Right ventricle myocardium superior (tissue), 1 donor: ENCODE measurements around the gene TCF7L2. TPM values are rescaled to one million over a fixed set of nuclear protein-coding genes. Genes with fewer than 3 reads are reported as not detected.

Experiments used
- ATAC-seq: fragments of 200-7000 bp; cut with Tn5 transposase; one replicate; pipeline ENCODE4 v1.9.1; 2020; ENCODE audit warnings: mild to moderate bottlenecking; ENCODE audit not compliant: poor library complexity
- DNase-seq: peaks from one replicate; pipeline ENCODE4 v3.0.0-alpha.2; 2020
- intact Hi-C: fragments of 100-400 bp; cut with DNase I; formaldehyde crosslinking; loops from one replicate; pipeline ENCODE4 v1.11.2; 2022
- total RNA-seq: library from RNA; stranded (reverse); fragmentation: NEBNext Ultra II Directional; extraction: Animal tissue kit (Norgen Biotek cat#: 25700); gene quantifications from one replicate; pipeline ENCODE4 v1.2.1, GENCODE V29; 2021
- donor health status: DM: no; HTN: yes; CAD: no; lungs with severe emphysema.

The TCF7L2 gene
- total RNA-seq, 1 donor from 2014 or later = 9.4 TPM

DNA sequence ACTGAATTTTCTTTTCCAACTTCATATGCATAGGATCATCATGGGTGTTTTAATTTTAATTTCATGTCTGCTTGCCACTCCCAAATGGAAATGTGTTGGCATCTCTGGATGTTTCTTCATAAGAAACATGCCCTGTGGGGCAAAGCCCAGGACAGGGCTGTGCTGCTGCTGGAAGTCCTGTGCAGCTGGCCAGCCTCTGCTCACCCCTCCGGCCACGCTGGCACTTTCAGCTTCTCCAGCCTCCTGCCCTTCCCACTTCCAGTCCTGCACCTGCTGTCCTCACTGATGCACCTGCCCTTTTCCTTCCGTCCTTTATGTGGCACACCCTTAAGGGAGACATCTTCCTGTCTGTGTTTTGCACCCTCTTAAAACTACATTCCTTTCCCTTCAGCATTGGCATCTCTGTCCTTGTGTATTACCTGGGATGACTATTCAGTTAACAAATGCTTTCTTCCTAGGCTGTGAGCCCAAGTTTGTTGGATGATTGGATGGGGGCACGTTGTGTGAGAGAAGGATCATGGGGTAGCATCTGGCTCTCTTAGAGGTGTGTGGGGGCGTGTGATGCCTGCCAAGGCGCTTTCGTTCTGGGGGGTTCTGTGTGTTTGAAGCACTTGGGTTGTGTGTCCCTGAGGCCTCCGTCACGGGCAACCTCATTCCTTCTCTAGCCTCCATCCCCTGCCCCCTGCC, 56.8 kb downstream of the TCF7L2 start:
- intact Hi-C loops = no loop called here
- DNase-seq (no peak), ATAC-seq (no peak)

DNA sequence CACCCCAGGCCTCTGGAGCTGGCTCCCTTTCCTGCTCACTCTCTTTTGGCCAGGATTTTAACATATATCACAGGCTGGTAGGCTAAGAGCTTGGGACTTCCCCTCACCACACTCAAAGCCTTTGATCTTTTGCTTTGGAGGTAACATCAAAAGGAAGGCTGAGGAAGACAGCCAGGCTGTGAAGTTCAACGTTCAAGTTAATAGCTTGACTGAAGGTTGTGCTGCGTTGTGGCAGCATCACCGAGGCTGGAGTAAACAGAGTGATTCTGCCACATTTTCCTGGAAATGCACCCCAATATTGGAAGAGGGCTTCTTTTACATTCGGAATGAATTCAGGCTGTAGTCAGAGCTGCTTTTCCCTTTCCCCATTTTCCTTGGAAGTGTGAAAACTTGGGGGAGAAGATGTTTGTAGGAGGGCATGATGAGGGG, 57.3 kb downstream of the TCF7L2 start:
- intact Hi-C loops = no loop called here
- ATAC-seq (no peak), DNase-seq (no peak)

DNA sequence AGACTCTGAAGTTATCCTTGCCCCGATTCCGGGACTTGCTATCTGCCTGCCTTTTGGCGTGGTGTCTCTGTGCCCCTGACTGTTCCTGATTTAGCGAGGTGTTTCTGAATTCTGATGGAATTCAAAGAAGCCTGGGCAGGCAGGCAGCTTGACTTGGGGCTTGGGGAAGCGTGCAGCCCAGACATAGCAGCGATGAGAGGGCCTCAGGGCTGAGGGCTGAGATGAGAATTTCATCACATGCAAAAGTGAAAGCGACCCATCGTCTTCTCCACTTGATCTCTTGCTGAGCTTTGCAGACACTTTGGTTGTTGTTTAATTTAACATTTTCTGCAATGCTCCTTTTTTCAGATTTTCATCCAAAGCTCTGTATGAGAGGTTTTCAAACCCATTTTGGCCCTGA, 57.8 kb downstream of the TCF7L2 start:
- intact Hi-C loops = no loop called here
- no peak for DNase-seq
- ATAC-seq = no peak

DNA sequence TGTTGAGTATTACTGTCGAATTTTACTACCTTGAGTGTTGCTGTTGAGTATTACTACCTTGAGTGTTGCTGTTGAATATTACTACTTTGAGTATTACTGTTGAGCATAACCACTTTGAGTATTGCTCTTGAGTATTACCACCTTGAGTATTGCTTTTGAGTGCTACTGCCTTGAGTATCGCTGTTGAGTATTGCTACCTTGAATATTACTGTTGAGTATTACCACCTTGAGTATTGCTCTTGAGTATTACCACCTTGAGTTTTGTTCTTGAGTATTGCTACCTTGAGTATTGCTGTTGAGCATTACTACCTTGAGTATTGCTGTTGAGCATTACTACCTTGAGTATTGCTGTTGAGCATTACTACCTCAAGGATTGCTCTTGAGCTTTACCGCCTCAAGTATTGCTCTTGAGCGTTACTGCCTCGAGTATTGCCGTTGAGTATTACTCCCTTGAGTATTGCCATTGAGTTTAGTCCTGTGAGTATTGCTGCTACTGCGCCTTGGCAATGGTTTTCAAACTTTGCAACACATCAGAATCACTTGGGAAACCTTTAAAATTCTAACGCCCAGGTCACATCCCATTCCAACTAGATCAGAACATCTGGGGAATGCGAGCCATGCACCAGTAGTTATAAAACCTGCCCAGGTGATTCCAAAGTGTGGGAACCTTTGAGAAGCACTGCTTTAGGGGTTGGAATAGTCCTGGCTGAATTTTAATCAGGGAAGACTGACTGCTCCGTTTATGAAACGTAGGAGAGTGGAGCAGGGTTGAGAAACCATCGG, 61.7 kb downstream of the TCF7L2 start:
- ATAC-seq = no peak
- intact Hi-C loops = no loop called here
- no peak for DNase-seq

DNA sequence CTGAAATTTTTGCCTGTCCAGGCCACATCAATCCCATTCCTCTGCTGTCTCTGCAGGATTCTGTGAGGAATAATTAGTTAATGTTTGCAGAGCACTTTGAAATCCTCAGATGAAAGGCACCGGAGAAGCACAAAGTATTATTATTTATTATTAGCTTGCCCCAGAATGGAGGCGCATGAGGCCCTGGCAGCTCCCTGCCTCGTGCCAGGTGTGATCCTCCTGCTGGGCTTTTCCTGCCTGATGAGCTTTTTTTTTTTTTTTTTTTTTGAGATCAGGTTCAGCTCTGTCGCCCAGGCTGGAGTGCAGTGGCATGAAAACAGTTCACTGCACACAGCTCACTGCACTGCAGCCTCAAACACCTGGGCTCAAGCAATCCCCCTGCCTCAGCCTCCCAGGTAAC, 65.2 kb downstream of the TCF7L2 start:
- intact Hi-C loops = no loop called here
- DNase-seq (no peak), ATAC-seq (no peak)

DNA sequence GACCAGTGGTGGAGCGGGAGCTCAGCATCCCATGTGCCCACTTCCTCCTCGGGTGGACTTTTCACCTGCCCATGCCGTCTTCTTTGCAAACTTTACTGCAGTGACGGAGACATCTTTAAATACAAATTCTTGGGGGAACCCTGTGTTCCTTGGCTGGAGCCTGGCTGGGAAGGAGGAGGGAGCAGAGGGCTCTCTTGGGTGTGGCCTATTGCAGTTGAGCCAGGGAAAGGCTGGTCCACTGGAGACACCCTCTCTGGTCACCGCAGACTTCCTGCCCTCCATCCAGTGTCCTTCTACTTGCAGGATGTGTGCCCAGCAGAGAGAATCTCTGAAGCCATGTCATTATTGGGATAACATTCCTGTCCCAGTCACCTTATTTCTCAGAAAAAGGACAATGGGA, 67.3 kb downstream of the TCF7L2 start:
- intact Hi-C loops = no loop called here
- peak; percentile 29 for ATAC-seq
- DNase-seq = no peak

DNA sequence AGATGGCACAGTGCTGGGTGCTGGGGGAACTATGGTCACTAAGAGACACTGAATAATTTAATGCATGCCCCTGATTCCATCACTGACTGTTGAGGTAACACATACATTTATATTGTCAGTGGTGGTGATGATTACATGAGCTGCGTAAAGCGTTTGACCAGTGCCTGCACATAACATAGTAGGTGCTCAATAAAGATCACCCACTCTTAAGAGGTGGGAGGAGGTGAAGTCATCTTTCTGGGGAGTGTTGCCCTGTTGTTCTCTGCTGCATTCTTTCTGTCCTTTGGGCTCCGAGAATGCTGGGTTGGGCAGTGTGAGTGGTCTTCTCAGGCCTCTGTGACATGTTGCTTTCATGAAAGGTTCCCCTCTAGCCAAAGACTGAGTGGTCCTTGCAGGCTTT, 68.0 kb downstream of the TCF7L2 start:
- no peak for DNase-seq
- intact Hi-C loops = no loop called here
- ATAC-seq = no peak

DNA sequence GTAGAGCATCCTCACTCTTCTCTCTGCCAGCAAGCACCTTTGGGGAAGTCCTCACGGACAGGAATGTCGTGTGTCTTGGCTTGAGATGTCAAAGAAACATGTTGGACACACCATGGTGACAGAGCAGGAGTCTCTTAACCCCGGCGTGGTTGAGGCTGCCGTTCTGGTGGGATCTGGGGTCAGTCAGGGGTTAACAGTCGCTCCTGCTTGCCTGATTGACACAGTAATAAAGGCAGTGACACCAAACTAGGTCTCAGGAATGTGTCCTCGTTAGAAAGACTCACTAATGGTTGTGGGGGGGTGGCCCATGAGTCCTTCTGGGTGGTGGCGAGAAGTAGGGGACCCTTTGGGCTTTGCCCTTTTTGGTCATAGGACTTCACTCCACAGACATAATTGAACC, 69.0 kb downstream of the TCF7L2 start:
- DNase-seq (no peak), ATAC-seq (no peak)
- intact Hi-C loops = no loop called here

DNA sequence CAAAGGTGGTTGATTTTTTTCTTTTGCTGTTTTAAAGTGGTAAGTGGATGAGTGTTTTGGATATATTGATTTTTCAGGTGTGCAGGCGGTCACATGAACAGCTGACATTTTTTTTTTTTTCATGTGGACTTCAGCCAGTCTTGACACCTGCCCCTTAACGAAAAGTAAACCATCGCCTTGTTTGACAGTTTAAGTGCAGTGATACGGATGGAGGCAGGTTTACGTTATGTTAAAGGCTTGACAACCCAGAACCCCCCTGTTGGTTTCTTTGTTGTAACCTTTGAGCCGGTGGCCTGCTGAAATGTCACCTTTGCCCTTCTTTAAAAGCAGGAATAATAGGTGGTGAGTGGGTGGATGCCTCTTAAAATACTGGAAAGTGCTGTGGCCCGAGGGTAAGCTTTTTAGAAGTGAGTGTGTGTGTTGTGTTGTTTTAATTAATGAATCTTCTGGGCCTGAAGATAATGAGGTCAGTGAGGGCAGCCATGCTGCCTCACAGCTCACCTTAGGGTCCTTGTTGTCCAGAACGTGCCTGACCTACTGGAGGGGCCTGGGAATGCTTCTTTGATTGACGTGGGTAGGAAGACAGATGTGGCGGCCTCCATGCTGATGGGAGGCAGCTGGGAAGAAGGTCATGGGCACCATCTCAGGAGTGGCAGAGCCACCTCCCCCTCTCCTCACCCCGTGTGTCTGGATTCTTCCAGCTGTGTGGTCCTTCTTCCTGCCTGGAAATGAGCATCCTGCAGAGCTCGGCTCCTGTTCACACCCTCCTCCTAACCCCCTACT, 69.8 kb downstream of the TCF7L2 start:
- intact Hi-C loops = no loop called here
- DNase-seq (no peak), ATAC-seq (no peak)

DNA sequence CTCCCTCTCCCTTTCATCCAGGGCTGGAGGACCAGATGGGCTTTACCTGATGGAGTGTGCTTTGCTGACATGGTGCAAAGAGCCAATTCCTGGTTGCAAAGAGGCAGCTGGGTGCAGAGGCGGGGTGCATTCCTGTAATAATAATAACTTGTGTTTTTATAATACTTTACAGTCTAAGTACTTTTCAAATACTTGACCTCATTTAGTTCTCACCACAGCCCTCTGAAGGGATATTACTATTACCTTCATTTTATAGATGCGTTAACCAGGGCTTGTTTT, 70.4 kb downstream of the TCF7L2 start:
- ATAC-seq = no peak
- DNase-seq = no peak
- intact Hi-C loops = no loop called here

DNA sequence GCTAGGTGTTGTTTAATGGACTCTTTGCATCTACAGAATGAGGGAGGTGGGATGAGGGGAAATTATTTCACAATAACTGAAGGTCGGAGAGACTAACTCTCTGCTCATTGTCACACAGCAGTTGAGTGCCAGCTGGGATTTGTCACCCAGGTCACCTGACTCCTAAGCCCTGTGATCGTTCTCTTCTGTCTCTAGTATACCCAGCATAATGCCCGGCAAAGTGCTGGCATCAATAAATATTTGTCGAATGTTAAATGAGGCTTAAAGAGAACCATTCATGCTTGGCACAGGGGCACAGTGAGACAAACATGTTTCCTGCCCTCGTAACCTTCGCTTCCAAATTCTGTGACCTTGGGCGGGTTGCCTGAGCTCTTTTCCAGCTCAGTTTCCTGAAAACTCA, 70.8 kb downstream of the TCF7L2 start:
- DNase-seq (no peak), ATAC-seq (peak; percentile 27)
- intact Hi-C loops = no loop called here

DNA sequence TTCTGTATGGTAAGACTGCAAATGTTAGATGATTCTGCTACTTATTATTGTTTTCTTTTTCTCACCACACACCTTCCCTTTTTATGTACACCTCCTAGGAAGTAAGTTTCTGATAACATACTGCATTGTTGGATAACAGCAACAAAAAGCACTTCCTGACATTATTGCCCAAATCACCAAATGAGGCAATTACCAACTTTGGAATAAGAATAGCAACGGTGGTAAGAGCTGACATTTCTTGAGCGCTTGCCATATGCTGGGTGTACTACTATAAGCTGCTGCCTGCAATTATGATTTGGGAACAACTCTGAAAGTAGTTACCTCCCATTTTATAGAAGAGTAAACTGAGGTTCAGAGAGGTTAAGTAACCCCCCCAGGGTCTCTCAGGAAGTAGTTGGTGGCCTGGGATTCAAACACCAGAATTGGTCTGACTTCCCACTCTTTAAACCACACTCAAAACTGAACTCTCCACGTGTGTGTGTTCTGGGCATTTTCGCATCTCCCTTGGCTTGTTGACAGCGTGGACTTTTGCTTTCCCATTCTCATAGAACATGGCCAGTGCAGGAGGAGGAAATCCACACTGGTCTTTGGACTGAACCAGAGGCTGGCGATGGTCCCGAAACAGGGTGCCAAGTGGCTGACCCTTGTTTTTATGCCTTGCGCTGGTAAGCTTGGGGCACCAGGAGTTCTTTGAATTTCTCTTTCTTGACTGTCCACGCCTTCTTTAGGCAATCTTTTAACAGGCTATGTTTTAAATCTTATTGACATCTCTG, 71.4 kb downstream of the TCF7L2 start:
- DNase-seq (peak; percentile 53), ATAC-seq (no peak)
- intact Hi-C loops = no loop called here

DNA sequence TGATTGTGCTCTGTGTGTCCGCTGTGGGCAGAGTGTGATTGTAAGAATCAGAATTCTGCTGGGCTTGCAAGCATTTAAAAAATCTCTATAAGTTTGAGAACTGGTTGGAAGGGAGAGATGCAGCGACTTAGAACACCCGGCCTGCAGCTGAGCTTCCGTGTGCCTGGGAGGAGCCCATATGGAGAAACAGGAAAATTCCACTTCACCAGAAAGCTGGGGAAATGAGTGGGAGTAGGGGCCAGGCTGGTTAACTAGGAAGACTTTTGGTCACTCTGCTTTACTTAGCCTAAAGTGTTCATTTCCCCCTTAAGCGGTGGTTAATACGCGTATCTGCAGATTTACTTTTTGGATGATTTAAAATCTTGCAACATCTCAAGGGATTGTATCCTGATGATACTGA, 72.2 kb downstream of the TCF7L2 start:
- ATAC-seq (no peak), DNase-seq (no peak)
- intact Hi-C loops = no loop called here

DNA sequence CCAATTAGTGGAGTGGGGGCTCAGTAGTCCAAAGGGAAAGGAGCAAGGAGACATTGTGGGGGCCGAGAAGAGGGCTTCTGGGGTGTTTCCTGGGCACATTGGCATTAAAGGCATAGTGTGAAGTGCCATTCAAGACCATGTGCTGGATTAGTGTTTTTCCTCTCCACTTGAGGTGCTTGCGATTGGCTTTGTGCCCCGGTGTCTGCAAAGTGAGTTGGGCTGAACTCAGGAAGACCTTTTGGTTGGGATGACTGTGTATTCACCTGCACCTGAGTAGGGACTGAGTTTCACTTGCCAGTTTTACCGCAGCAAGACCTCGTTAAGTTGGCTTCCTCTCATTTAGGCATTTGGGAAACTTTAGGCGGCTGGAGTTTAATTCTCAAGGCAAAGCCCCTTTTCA, 73.0 kb downstream of the TCF7L2 start:
- intact Hi-C loops = no loop called here
- no peak for DNase-seq
- no peak for ATAC-seq

DNA sequence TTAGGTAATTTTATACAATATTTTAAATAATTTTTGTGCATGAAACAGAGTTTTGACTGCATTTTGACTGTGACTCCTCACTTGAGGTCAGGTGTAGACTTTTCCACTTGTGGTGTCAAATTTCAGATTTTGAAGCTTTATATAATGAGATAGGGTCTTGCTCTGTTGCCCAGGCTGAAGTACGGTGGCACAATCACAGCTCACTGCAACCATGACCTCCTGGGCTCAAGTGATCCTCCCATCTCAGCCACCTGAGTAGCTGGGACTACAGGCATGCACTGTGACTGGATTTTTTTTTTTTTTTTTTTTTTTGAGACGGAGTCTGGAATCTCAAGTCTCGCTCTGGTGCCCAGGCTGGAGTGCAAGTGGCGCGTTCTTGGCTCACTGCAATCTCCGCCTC, 74.9 kb downstream of the TCF7L2 start:
- DNase-seq (no peak), ATAC-seq (no peak)
- intact Hi-C loops = no loop called here

DNA sequence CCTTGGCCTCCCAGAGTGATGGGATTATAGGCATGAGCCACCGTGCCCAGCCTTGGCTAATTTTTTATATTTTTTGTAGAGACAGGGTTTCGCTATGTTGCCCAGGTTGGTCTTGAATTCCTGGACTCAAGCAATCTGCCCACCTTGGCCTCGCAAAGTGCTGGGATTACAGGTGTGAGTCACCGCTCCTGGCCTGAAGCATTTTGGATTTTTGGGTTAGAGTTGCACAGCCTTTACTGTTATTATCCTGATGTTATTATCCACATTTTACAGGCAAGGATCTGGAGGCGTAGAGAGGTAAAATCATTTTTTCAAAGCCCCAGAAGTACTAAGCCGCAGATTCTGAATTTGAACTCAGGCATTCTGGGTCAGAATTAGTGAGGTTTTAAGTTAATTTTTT, 75.4 kb downstream of the TCF7L2 start:
- no peak for ATAC-seq

DNA sequence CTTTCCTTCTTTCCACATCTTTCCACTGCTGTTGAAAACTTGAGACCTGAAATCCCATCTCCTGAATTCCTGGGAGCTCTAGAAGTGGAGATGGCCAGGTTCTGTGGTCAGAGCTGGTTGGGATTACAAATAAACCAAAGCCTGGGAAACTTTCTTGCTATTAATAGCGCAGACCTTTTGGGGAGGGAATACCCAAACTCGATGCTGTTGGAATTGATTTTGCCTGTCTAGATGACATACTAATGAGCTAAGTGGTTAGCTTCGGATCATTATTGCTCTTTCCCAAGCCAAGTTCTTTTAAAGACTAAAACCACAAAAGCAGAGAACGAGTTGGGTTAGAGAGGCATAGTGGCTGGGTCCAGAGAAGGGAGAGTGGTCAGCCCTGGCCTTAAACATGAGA, 76.6 kb downstream of the TCF7L2 start:
- intact Hi-C loops = no loop called here
- ATAC-seq = no peak

More for the DNA sequence above, 75.4 kb downstream of the TCF7L2 start:
- intact Hi-C loops = no loop called here
- DNase-seq = no peak

DNA sequence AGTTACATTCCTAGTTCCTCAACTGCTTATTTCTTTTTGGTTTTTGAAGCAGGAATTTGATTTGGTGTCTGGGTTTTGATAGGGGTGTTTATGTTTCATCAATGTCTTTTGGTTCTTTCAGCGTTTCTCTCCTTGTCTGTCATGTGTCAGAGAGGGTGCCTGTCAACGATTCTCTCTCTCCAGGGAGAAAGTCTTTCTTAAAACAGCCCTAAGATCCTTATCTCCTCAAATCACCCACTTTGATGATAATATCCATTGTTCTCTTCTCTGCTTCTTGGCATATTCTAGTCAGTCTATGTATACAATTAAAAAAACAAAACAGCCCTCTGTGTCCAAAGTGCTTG, 77.2 kb downstream of the TCF7L2 start:
- intact Hi-C loops = no loop called here
- ATAC-seq = no peak

More for the DNA sequence above, 76.6 kb downstream of the TCF7L2 start:
- DNase-seq = no peak

More for the DNA sequence above, 77.2 kb downstream of the TCF7L2 start:
- DNase-seq = no peak
